ENCODE results near the gene BRIP1. TPM values are rescaled to one million over a fixed set of nuclear protein-coding genes. Genes with fewer than 3 reads are reported as not detected.

BRIP1 gene
- polyA plus RNA-seq, 2 of the 4 experiments (the other 2 are of a cell fraction), result 8.0 to 11.5 TPM

GRCh38 chr17:61768405-61768804 lies 94.9 kb downstream of the BRIP1 start:
- Histone ChIP-seq H3K27ac (no peak overlapping the region), H3K4me1 (peaks cover 6% of the 10 kb centered on the region; the same call in 1 of the 3 replicates), H3K4me3 (no peak overlapping the region), H3K4me2 (no peak overlapping the region), H3K9me3 (peaks cover 19% of the 10 kb centered on the region)
- ATAC-seq (no peak), FAIRE-seq (no peak), DNase-seq (ENCODE audit: low read depth in 1 of 2, low spot score in 1 of 2) (no peak)
- TF ChIP-seq NR3C1 (IDR thresholded peaks at IDR 0.05) (no peak), RFX5 (IDR thresholded peaks at IDR 0.05) (no peak), SREBF2 (IDR thresholded peaks at IDR 0.05) (no peak), EHF (CRISPR knock-in tag; IDR thresholded peaks at IDR 0.05) (no peak), ZNF302 (CRISPR knock-in tag; IDR thresholded peaks at IDR 0.05) (no peak), RARB (CRISPR knock-in tag; IDR thresholded peaks at IDR 0.05) (no peak), CHD4 (IDR thresholded peaks at IDR 0.05; ENCODE audit: borderline replicate concordance) (no peak), JUNB (IDR thresholded peaks at IDR 0.05) (no peak)
- POLR2A ChIA-PET, result no interaction called here
- WGBS (ENCODE audit: missing lambda C conversion rate), result 88% methylated on average over 3 of the region's 3 CpGs
- CTCF ChIA-PET, result interaction anchor here (0.6 kb wide), 1 partner anchor 182 kb away, joined by 3 read pairs; no protein-coding TSS in a partner anchor

- no peak for FAIRE-seq
- no peak overlapping the region; the same call in 2 of the 3 replicates for H3K4me2 ChIP-seq
- CTCF ChIA-PET, result no interaction called here
Measured at GRCh38 chr17:61766520-61766919, 96.8 kb downstream of the BRIP1 start.

GRCh38 chr17:61764846-61765245 lies 98.5 kb downstream of the BRIP1 start:
- CTCF ChIA-PET, result interaction anchor here (0.8 to 1.3 kb wide), 2 partner anchors 16 to 21 kb away, joined by 3 read pairs; no protein-coding TSS in a partner anchor
- no peak overlapping the region for H3K4me3 ChIP-seq
- POLR2A ChIA-PET, result no interaction called here
- TF ChIP-seq ZFP36 (IDR thresholded peaks at IDR 0.05; ENCODE audit: borderline replicate concordance, partially characterized antibody) (no peak), HOXB5 (CRISPR knock-in tag; IDR thresholded peaks at IDR 0.05) (no peak), RARB (CRISPR knock-in tag; IDR thresholded peaks at IDR 0.05) (no peak), POLR2AphosphoS2 (conservative IDR thresholded peaks at IDR 0.05; ENCODE audit: low read length) (no peak), PHF8 (IDR thresholded peaks at IDR 0.05; ENCODE audit: borderline replicate concordance, low read depth) (no peak), ELK1 (IDR thresholded peaks at IDR 0.05; ENCODE audit: low read depth, low read length) (no peak), JUNB (IDR thresholded peaks at IDR 0.05) (no peak), MAZ (IDR thresholded peaks at IDR 0.05; ENCODE audit: borderline replicate concordance, low read depth, low read length) (no peak), ZC3H11A (IDR thresholded peaks at IDR 0.05) (no peak), TFCP2L1 (CRISPR knock-in tag; IDR thresholded peaks at IDR 0.05) (no peak), GATA3 (IDR thresholded peaks at IDR 0.05; ENCODE audit: borderline replicate concordance) (no peak), CBX2 (IDR thresholded peaks at IDR 0.05; ENCODE audit: borderline replicate concordance, low read depth) (no peak), RCOR1 (IDR thresholded peaks at IDR 0.05; ENCODE audit: low read depth, low read length) (no peak), KDM5A (IDR thresholded peaks at IDR 0.05) (no peak), HMGXB4 (CRISPR knock-in tag; IDR thresholded peaks at IDR 0.05; ENCODE audit: borderline replicate concordance) (no peak), SREBF2 (IDR thresholded peaks at IDR 0.05) (no peak), PBX3 (IDR thresholded peaks at IDR 0.05) (no peak), EHF (CRISPR knock-in tag; IDR thresholded peaks at IDR 0.05) (no peak), CHD2 (IDR thresholded peaks at IDR 0.05; ENCODE audit: low read length, partially characterized antibody) (no peak)
- DNase-seq (ENCODE audit: low read depth in 1 of 2, low spot score in 1 of 2) (no peak), ATAC-seq (no peak), FAIRE-seq (no peak)
- peaks cover 6% of the 10 kb centered on the region; the same call in 1 of the 3 replicates for H3K4me1 ChIP-seq
- H3K9me3 ChIP-seq, result peaks cover 9% of the 10 kb centered on the region; the same call in 2 of the 3 replicates
- no peak overlapping the region for H3K27ac ChIP-seq
- WGBS (ENCODE audit: missing lambda C conversion rate), result 92% methylated on average over 1 of the region's 1 CpG
- H3K4me2 ChIP-seq, result no peak overlapping the region

More at GRCh38 chr17:61766520-61766919, 96.8 kb downstream of the BRIP1 start:
- no peak for TF ChIP-seq ELK1 (IDR thresholded peaks at IDR 0.05; ENCODE audit: low read depth, low read length)
- TF ChIP-seq HOXB5 (CRISPR knock-in tag; IDR thresholded peaks at IDR 0.05), result no peak
- no peak for TF ChIP-seq EP300 (IDR thresholded peaks at IDR 0.05)
- TF ChIP-seq NPAS2 (CRISPR knock-in tag; IDR thresholded peaks at IDR 0.05; ENCODE audit: borderline replicate concordance), result no peak
- no peak for TF ChIP-seq CBX2 (IDR thresholded peaks at IDR 0.05; ENCODE audit: borderline replicate concordance, low read depth)
- TF ChIP-seq KDM1A (IDR thresholded peaks at IDR 0.05; ENCODE audit: low read depth), result no peak
- no peak for TF ChIP-seq MAFK (IDR thresholded peaks at IDR 0.05; ENCODE audit: partially characterized antibody)
- no peak for TF ChIP-seq POLR2A (IDR thresholded peaks at IDR 0.05; ENCODE audit: low read length)
- TF ChIP-seq RAD21 (conservative IDR thresholded peaks at IDR 0.05 in 1 of 2, IDR thresholded peaks at IDR 0.05 in 1 of 2), result no peak
- no peak for TF ChIP-seq MYC (IDR thresholded peaks at IDR 0.05; ENCODE audit: borderline replicate concordance, low read length)
- TF ChIP-seq JUN (IDR thresholded peaks at IDR 0.05), result no peak
- no peak for TF ChIP-seq SREBF2 (IDR thresholded peaks at IDR 0.05)
- TF ChIP-seq TP53 (CRISPR knock-in tag; IDR thresholded peaks at IDR 0.05), result no peak
- TF ChIP-seq ZC3H11A (IDR thresholded peaks at IDR 0.05), result no peak
- no peak for TF ChIP-seq CEBPB (IDR thresholded peaks at IDR 0.05)
- no peak for TF ChIP-seq EHF (CRISPR knock-in tag; IDR thresholded peaks at IDR 0.05)
- TF ChIP-seq CHD4 (IDR thresholded peaks at IDR 0.05; ENCODE audit: borderline replicate concordance), result no peak
- Histone ChIP-seq H3K4me1 (peaks cover 6% of the 10 kb centered on the region; the same call in 1 of the 3 replicates), H3K4me3 (no peak overlapping the region), H3K27ac (no peak overlapping the region), H3K9me3 (peaks cover 23% of the 10 kb centered on the region)
- 59% methylated on average over 2 of the region's 2 CpGs for WGBS (ENCODE audit: missing lambda C conversion rate)
- ATAC-seq, result no peak
- DNase-seq (ENCODE audit: low read depth in 1 of 2, low spot score in 1 of 2), result no peak
- POLR2A ChIA-PET, result no interaction called here
